ENCODE measurements around the gene ZNF648.
"Not testable (repeated sequence)": the region's sequence is repeated elsewhere in the genome, so short reads cannot be mapped to it uniquely, and the experiment has no call there.

The ZNF648 gene

GRCh38 chr1:182061594-182061993 is at the start of gene ZNF648:
TSS of gene ZNF648 (minus strand) at chr1:182061712. CDS start at chr1:182058010, 3,702 bp downstream.
- no peak for DNase-seq

- no peak for DNase-seq
These were observed 49.1 kb upstream of the ZNF648 start for GRCh38 chr1:182110635-182111034.

- no peak for DNase-seq
These were observed 48.3 kb upstream of the ZNF648 start for GRCh38 chr1:182109771-182110170.

GRCh38 chr1:182107209-182107608 is 45.7 kb upstream of the ZNF648 start:
- no peak for DNase-seq

- no peak for DNase-seq
These were observed 40.5 kb upstream of the ZNF648 start for GRCh38 chr1:182102043-182102416.

- no peak for DNase-seq
These were observed 40.0 kb upstream of the ZNF648 start for GRCh38 chr1:182101415-182102042.

GRCh38 chr1:182098301-182098700 is 36.8 kb upstream of the ZNF648 start:
- DNase-seq: no peak

- DNase-seq: no peak
These were observed 34.4 kb upstream of the ZNF648 start for GRCh38 chr1:182095946-182096345.

- not testable (repeated sequence) for DNase-seq
These were observed 33.0 kb upstream of the ZNF648 start for GRCh38 chr1:182094514-182095005.

GRCh38 chr1:182093781-182094180 is 32.3 kb upstream of the ZNF648 start:
- no peak for DNase-seq

- DNase-seq: no peak
These were observed 30.8 kb upstream of the ZNF648 start for GRCh38 chr1:182092336-182092735.

GRCh38 chr1:182091083-182091482 is 29.6 kb upstream of the ZNF648 start:
- DNase-seq: no peak

- no peak for DNase-seq
These were observed 26.3 kb upstream of the ZNF648 start for GRCh38 chr1:182087719-182088350.

GRCh38 chr1:182087304-182087703 is 25.8 kb upstream of the ZNF648 start:
- DNase-seq: no peak

GRCh38 chr1:182086620-182087019 is 25.1 kb upstream of the ZNF648 start:
- no peak for DNase-seq

GRCh38 chr1:182086136-182086535 is 24.6 kb upstream of the ZNF648 start:
- DNase-seq: no peak

GRCh38 chr1:182085726-182086125 is 24.2 kb upstream of the ZNF648 start:
- DNase-seq: no peak

- peak; percentile 75 for DNase-seq
These were observed 23.2 kb upstream of the ZNF648 start for GRCh38 chr1:182084487-182085316.

GRCh38 chr1:182083851-182084486 is 22.5 kb upstream of the ZNF648 start:
- no peak for DNase-seq

GRCh38 chr1:182080955-182081582 is 19.6 kb upstream of the ZNF648 start:
- DNase-seq: no peak

GRCh38 chr1:182080040-182080439 is 18.5 kb upstream of the ZNF648 start:
- no peak for DNase-seq

- no peak for DNase-seq
These were observed 10.4 kb upstream of the ZNF648 start for GRCh38 chr1:182071924-182072323.

GRCh38 chr1:182069028-182069466 is 7.5 kb upstream of the ZNF648 start:
- DNase-seq: peak; percentile 33

Measured in activated naive CD4-positive, alpha-beta T cell treated with anti-CD3 and anti-CD28 coated beads, Interleukin-2, amount 50 U/mL, for 16 hours (primary cell).